AG04449 (cell line): ENCODE data around the gene IGF2BP3.
A peak's percentile ranks its signal among the peaks of the same experiment; 100 is the strongest.

Source experiments
- CTCF ChIA-PET: fragments of 350-600 bp; formaldehyde crosslinking; extraction: SDS; loops from one replicate; lab custom pipeline; 2021; ENCODE audit warnings: antibody characterized with exemption; lab: Yijun Ruan, JAX
- POLR2A ChIA-PET: fragments of 400-600, 350-600 bp; formaldehyde crosslinking; extraction: SDS; loops from one replicate; lab custom pipeline; 2020; ENCODE audit warnings: antibody characterized with exemption, inconsistent platforms; lab: Yijun Ruan, JAX
- DNase-seq: peaks from one replicate; pipeline ENCODE4 v3.0.0-alpha.2; 2010; ENCODE audit warnings: low read depth, low spot score
- H3K4me3 ChIP-seq: 2 replicates; pipeline ENCODE4 v1.5.1; 2011; ENCODE audit warnings: low read depth, mild to moderate bottlenecking, control low read depth, low read length
- TF ChIP-seq, protein P1 (sequence below): IDR thresholded peaks from one replicate; pipeline ENCODE4 v1.5.1; 2011; ENCODE audit warnings: mild to moderate bottlenecking, moderate library complexity, low read length, control low read depth, inconsistent platforms; ENCODE audit not compliant: insufficient read depth; ENCODE audit errors: missing control alignments

IGF2BP3 gene

GRCh38 chr7:23277359-23277989 is 192.8 kb downstream of the IGF2BP3 start:
- DNase-seq, result no peak
- CTCF ChIA-PET, result interaction anchor here (0.6 to 14.3 kb wide), 38 partner anchors 7 to 436 kb away, joined by 3 to 310 read pairs (median 5); partner anchors contain the start of genes GPNMB and TRA2A
- H3K4me3 ChIP-seq, result no peak overlapping the region
- TF ChIP-seq, protein P1, sequence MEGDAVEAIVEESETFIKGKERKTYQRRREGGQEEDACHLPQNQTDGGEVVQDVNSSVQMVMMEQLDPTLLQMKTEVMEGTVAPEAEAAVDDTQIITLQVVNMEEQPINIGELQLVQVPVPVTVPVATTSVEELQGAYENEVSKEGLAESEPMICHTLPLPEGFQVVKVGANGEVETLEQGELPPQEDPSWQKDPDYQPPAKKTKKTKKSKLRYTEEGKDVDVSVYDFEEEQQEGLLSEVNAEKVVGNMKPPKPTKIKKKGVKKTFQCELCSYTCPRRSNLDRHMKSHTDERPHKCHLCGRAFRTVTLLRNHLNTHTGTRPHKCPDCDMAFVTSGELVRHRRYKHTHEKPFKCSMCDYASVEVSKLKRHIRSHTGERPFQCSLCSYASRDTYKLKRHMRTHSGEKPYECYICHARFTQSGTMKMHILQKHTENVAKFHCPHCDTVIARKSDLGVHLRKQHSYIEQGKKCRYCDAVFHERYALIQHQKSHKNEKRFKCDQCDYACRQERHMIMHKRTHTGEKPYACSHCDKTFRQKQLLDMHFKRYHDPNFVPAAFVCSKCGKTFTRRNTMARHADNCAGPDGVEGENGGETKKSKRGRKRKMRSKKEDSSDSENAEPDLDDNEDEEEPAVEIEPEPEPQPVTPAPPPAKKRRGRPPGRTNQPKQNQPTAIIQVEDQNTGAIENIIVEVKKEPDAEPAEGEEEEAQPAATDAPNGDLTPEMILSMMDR, result peak; percentile 80
- POLR2A ChIA-PET, result no interaction called here

- ChIA-PET CTCF (interaction anchor here (0.6 to 14.3 kb wide), 35 partner anchors 8 to 437 kb away, joined by 3 to 310 read pairs (median 4); partner anchors contain the start of genes GPNMB and IGF2BP3), POLR2A (no interaction called here)
- no peak for DNase-seq
- TF ChIP-seq, protein P1, result no peak
- no peak overlapping the region for H3K4me3 ChIP-seq
Measured at GRCh38 chr7:23276947-23277346, 193.3 kb downstream of the IGF2BP3 start.

GRCh38 chr7:23276376-23276775 is 193.9 kb downstream of the IGF2BP3 start:
- ChIA-PET CTCF (interaction anchor here (0.8 to 14.3 kb wide), 29 partner anchors 8 to 294 kb away, joined by 3 to 310 read pairs (median 4); partner anchors contain the start of genes GPNMB and IGF2BP3), POLR2A (no interaction called here)
- no peak overlapping the region for H3K4me3 ChIP-seq
- no peak for DNase-seq
- TF ChIP-seq, protein P1, result no peak

GRCh38 chr7:23275912-23276311 is 194.4 kb downstream of the IGF2BP3 start:
- POLR2A ChIA-PET, result no interaction called here
- no peak overlapping the region for H3K4me3 ChIP-seq
- TF ChIP-seq, protein P1, result no peak
- CTCF ChIA-PET, result interaction anchor here (1.0 to 14.3 kb wide), 20 partner anchors 8 to 270 kb away, joined by 3 to 310 read pairs (median 6); partner anchors contain the start of genes GPNMB and IGF2BP3
- no peak for DNase-seq

- no peak overlapping the region for H3K4me3 ChIP-seq
- DNase-seq, result peak; percentile 42
- POLR2A ChIA-PET, result no interaction called here
- TF ChIP-seq, protein P1, result peak; percentile 91
- CTCF ChIA-PET, result interaction anchor here (0.6 to 14.3 kb wide), 55 partner anchors 9 to 712 kb away, joined by 3 to 310 read pairs (median 4); partner anchors contain the start of genes GPNMB and MALSU1
Measured at GRCh38 chr7:23273141-23273599, 197.1 kb downstream of the IGF2BP3 start.

DNA sequence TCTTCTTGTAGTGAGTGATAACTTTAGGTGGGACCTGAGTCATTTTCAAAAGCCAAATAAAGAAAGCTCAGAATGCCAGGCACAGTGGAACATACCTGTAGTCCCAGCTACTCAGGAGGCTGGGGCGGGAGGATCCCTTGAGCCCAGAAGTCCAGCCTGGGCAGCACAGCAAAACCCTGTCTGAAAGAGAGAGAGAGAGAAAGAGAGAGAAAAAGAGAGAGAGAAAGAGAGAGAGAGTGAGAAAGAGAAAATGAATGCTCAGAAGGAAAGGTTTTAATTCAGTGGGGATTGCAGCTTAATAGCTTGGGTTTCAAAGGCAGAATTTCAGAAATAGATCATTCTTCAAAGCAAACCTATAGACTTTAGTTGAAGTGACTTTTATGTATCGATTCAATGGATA is 198.0 kb downstream of the IGF2BP3 start:
- ChIA-PET POLR2A (no interaction called here), CTCF (interaction anchor here (0.6 to 14.3 kb wide), 48 partner anchors 10 to 441 kb away, joined by 3 to 310 read pairs (median 6); partner anchors contain the start of genes GPNMB and MALSU1)
- no peak for DNase-seq
- H3K4me3 ChIP-seq, result no peak overlapping the region
- TF ChIP-seq, protein P1, result no peak
